Left lobe of liver (tissue), 2 donors: Measurements from ENCODE around the gene PRR13. TPM values are rescaled to one million over a fixed set of nuclear protein-coding genes. Genes with fewer than 3 reads are reported as not detected.
"Not testable (repeated sequence)": the region's sequence is repeated elsewhere in the genome, so short reads cannot be mapped to it uniquely, and the experiment has no call there.

Experiments used
- ATAC-seq: fragments of 200-7000 bp; cut with Tn5 transposase; one replicate; pipeline ENCODE4 v1.9.1; 2020; ENCODE audit warnings: mild to moderate bottlenecking, moderate library complexity
- DNase-seq: peaks from one replicate; pipeline ENCODE4 v3.0.0-alpha.2; 2020; ENCODE audit warnings: low spot score
- total RNA-seq: library from RNA; stranded (reverse); gene quantifications from one replicate; pipeline ENCODE4 v1.2.1, GENCODE V29; 2021
- donor health status: DM: no; HTN: no; CAD: no; lungs with moderate emphysema.
- donor health status: DM: no; HTN: yes; CAD: no.

The PRR13 gene
- total RNA-seq = 69.9 TPM

GRCh38 chr12:53441040-53441833 is at the start of gene PRR13:
PRR13 (plus strand) TSS chr12:53441734; CDS start chr12:53442715, 981 bp downstream.
- DNase-seq (peak; percentile 99), ATAC-seq (peak; percentile 96)

- no peak for DNase-seq
- no peak for ATAC-seq
Observed at GRCh38 chr12:53399896-53400295, 41.6 kb upstream of the PRR13 start.

- DNase-seq, ATAC-seq: not testable (repeated sequence)
Observed at GRCh38 chr12:53402351-53402750, 39.2 kb upstream of the PRR13 start.

- ATAC-seq (no peak), DNase-seq (no peak)
Observed at GRCh38 chr12:53402871-53403270, 38.7 kb upstream of the PRR13 start.

- no peak for ATAC-seq
- no peak for DNase-seq
Observed at GRCh38 chr12:53410951-53411350, 30.6 kb upstream of the PRR13 start.

- no peak for DNase-seq
- no peak for ATAC-seq
Observed at GRCh38 chr12:53413485-53414204, 27.9 kb upstream of the PRR13 start.

- ATAC-seq = peak; percentile 22
- DNase-seq = no peak
Observed at GRCh38 chr12:53414756-53415417, 26.6 kb upstream of the PRR13 start.

- not testable (repeated sequence) for DNase-seq
- peak; percentile 31 for ATAC-seq
Observed at GRCh38 chr12:53415752-53416389, 25.7 kb upstream of the PRR13 start.

GRCh38 chr12:53417291-53417816 is 24.2 kb upstream of the PRR13 start:
- not testable (repeated sequence) for DNase-seq, ATAC-seq

- no peak for ATAC-seq
- no peak for DNase-seq
Observed at GRCh38 chr12:53418221-53418620, 23.3 kb upstream of the PRR13 start.

GRCh38 chr12:53419756-53420155 is 21.8 kb upstream of the PRR13 start:
- DNase-seq = no peak
- ATAC-seq = no peak

- not testable (repeated sequence) for ATAC-seq, DNase-seq
Observed at GRCh38 chr12:53422247-53422646, 19.3 kb upstream of the PRR13 start.

GRCh38 chr12:53423597-53423996 is 17.9 kb upstream of the PRR13 start, which contains the start of gene AMHR2:
AMHR2 (plus strand) TSS chr12:53423855; CDS start chr12:53423935, 80 bp downstream.
- no peak for ATAC-seq

GRCh38 chr12:53424626-53425514 is 16.7 kb upstream of the PRR13 start:
- peak; percentile 14 for ATAC-seq
- no peak for DNase-seq

More at GRCh38 chr12:53423597-53423996, 17.9 kb upstream of the PRR13 start, which contains the start of gene AMHR2:
- no peak for DNase-seq

GRCh38 chr12:53425515-53426150 is 15.9 kb upstream of the PRR13 start:
- DNase-seq (no peak), ATAC-seq (no peak)

- no peak for DNase-seq
- no peak for ATAC-seq
Observed at GRCh38 chr12:53427905-53428594, 13.5 kb upstream of the PRR13 start.

GRCh38 chr12:53428741-53429140 is 12.8 kb upstream of the PRR13 start:
- ATAC-seq (no peak), DNase-seq (no peak)

- no peak for ATAC-seq
- DNase-seq = no peak
Observed at GRCh38 chr12:53430116-53430515, 11.4 kb upstream of the PRR13 start.
